H1 (cell line): ENCODE results near the gene CLP1. TPM values are rescaled to one million over a fixed set of nuclear protein-coding genes. Genes with fewer than 3 reads are reported as not detected.

Source experiments
- JUN ChIP-seq: IDR thresholded peaks from 2 replicates; pipeline ENCODE4 v1.6.1; 2011; ENCODE audit warnings: low read depth, mild to moderate bottlenecking, improper control_type of control experiment, low read length
- POLR2AphosphoS5 ChIP-seq: IDR thresholded peaks from 2 replicates; pipeline ENCODE4 v1.6.1; 2011; ENCODE audit warnings: low read depth, low read length
- SIN3A ChIP-seq, 2 experiments: IDR thresholded peaks in 1 of 2; conservative IDR thresholded peaks in 1 of 2; 2 replicates each; pipeline ENCODE4 v1.6.1; 2011 to 2012; ENCODE audit warnings: low read length in 2 of 2, improper control_type of control experiment in 1 of 2, low read depth in 1 of 2, mild to moderate bottlenecking in 1 of 2
- TEAD4 ChIP-seq: IDR thresholded peaks from 2 replicates; pipeline ENCODE4 v1.6.1; 2012; ENCODE audit warnings: low read depth, low read length, inconsistent platforms, mixed read lengths
- polyA plus RNA-seq, 7 experiments: library from polyadenylated mRNA; depleted of rRNA in 3 of 7; stranded (reverse) in 5 of 7; unstranded in 2 of 7; fragments of >200 nt in 5 of 7; fragments of 200-250 nt in 2 of 7; gene quantifications; 1 replicate in 5 of 7; 2 replicates in 1 of 7; 4 replicates in 1 of 7; pipeline versions ENCODE4 v1.2.1 to v1.2.3, GENCODE V29; 2011 to 2013; ENCODE audit warnings: missing spikeins in 2 of 7, mixed read lengths in 2 of 7
- total RNA-seq: library from RNA; stranded (reverse); fragmentation: NEBNext Ultra II Directional; extraction: Animal tissue kit (Norgen Biotek cat#: 25700); gene quantifications from 2 replicates; pipeline ENCODE4 v1.2.1, GENCODE V29; 2021
- TF ChIP-seq, protein P1 (sequence below): fragments of 300-600 bp; sonication (generic); IDR thresholded peaks from 2 replicates; pipeline ENCODE4 v1.7.1; 2012; ENCODE audit warnings: low read length, moderate library complexity, mild to moderate bottlenecking, inconsistent platforms; ENCODE audit not compliant: insufficient replicate concordance

The CLP1 gene
- total and polyA plus RNA-seq, 2 of the 8 experiments (the other 6 are each of a cell fraction or from before 2014, with no cell fraction given), result 29.4 to 29.9 TPM

- TF ChIP-seq, protein P1, sequence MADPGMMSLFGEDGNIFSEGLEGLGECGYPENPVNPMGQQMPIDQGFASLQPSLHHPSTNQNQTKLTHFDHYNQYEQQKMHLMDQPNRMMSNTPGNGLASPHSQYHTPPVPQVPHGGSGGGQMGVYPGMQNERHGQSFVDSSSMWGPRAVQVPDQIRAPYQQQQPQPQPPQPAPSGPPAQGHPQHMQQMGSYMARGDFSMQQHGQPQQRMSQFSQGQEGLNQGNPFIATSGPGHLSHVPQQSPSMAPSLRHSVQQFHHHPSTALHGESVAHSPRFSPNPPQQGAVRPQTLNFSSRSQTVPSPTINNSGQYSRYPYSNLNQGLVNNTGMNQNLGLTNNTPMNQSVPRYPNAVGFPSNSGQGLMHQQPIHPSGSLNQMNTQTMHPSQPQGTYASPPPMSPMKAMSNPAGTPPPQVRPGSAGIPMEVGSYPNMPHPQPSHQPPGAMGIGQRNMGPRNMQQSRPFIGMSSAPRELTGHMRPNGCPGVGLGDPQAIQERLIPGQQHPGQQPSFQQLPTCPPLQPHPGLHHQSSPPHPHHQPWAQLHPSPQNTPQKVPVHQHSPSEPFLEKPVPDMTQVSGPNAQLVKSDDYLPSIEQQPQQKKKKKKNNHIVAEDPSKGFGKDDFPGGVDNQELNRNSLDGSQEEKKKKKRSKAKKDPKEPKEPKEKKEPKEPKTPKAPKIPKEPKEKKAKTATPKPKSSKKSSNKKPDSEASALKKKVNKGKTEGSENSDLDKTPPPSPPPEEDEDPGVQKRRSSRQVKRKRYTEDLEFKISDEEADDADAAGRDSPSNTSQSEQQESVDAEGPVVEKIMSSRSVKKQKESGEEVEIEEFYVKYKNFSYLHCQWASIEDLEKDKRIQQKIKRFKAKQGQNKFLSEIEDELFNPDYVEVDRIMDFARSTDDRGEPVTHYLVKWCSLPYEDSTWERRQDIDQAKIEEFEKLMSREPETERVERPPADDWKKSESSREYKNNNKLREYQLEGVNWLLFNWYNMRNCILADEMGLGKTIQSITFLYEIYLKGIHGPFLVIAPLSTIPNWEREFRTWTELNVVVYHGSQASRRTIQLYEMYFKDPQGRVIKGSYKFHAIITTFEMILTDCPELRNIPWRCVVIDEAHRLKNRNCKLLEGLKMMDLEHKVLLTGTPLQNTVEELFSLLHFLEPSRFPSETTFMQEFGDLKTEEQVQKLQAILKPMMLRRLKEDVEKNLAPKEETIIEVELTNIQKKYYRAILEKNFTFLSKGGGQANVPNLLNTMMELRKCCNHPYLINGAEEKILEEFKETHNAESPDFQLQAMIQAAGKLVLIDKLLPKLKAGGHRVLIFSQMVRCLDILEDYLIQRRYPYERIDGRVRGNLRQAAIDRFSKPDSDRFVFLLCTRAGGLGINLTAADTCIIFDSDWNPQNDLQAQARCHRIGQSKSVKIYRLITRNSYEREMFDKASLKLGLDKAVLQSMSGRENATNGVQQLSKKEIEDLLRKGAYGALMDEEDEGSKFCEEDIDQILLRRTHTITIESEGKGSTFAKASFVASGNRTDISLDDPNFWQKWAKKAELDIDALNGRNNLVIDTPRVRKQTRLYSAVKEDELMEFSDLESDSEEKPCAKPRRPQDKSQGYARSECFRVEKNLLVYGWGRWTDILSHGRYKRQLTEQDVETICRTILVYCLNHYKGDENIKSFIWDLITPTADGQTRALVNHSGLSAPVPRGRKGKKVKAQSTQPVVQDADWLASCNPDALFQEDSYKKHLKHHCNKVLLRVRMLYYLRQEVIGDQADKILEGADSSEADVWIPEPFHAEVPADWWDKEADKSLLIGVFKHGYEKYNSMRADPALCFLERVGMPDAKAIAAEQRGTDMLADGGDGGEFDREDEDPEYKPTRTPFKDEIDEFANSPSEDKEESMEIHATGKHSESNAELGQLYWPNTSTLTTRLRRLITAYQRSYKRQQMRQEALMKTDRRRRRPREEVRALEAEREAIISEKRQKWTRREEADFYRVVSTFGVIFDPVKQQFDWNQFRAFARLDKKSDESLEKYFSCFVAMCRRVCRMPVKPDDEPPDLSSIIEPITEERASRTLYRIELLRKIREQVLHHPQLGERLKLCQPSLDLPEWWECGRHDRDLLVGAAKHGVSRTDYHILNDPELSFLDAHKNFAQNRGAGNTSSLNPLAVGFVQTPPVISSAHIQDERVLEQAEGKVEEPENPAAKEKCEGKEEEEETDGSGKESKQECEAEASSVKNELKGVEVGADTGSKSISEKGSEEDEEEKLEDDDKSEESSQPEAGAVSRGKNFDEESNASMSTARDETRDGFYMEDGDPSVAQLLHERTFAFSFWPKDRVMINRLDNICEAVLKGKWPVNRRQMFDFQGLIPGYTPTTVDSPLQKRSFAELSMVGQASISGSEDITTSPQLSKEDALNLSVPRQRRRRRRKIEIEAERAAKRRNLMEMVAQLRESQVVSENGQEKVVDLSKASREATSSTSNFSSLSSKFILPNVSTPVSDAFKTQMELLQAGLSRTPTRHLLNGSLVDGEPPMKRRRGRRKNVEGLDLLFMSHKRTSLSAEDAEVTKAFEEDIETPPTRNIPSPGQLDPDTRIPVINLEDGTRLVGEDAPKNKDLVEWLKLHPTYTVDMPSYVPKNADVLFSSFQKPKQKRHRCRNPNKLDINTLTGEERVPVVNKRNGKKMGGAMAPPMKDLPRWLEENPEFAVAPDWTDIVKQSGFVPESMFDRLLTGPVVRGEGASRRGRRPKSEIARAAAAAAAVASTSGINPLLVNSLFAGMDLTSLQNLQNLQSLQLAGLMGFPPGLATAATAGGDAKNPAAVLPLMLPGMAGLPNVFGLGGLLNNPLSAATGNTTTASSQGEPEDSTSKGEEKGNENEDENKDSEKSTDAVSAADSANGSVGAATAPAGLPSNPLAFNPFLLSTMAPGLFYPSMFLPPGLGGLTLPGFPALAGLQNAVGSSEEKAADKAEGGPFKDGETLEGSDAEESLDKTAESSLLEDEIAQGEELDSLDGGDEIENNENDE, result no peak
- TF ChIP-seq POLR2AphosphoS5 (peak; percentile 90), JUN (no peak), SIN3A (conservative IDR thresholded peaks at IDR 0.05 in 1 of 2, IDR thresholded peaks at IDR 0.05 in 1 of 2; ENCODE audit: low read depth in 1 of 2, low read length in 2 of 2) (peak in 1 of 2 experiments; percentile 63; a peak in 1 of 4 replicates), TEAD4 (no peak)
These were observed 10.7 kb upstream of the CLP1 start (continued) for GRCh38 chr11:57646799-57647303.
